ENCODE data around the gene DAZAP2.
"Not testable (repeated sequence)": the region's sequence is repeated elsewhere in the genome, so short reads cannot be mapped to it uniquely, and the experiment has no call there.

Gene DAZAP2

DNA sequence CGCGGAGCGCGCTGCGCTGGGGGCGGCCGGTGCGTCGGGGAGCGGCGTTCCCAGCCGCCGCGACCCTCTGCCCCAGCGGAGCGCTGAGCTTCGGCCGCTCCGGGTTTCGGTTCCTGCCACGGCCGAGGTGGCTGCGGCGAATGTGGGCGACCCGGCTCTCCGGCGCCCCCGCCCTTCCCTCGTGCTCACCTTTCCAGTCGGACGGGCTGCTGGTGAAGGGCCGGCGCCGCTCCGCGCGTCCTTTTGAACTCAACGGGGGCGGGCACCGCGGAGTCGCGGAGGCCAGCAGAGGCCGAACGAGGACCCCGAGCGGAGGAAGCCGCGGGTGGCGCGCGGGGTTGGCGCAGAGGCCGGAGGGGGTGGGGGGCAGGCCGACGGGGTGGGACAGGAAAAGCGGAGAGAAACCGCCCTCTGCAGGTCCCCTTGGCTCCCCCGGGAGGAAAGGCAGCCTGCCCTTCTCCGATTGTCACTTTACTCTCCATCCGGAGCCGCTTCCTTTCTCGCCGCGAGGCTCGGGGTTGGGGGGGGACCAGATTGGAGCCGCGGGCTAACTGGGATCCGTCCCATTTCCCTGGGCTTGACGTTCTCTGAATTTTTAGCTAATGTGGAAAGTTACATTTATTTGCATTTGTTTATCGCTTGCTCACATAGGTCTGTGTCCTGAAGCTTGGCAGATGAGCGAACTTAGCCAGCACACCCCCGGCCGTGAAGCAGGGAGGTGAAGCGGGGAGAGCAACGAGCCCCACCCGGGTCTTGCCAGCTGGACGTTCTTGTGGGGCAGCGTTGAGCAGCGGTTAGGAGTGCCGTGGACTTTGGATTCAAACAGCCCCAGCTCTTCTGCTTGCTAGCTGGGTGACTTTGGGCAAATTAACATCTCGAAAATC, 31.7 kb downstream of the DAZAP2 start, which contains the start of gene SMAGP:
TSS of gene SMAGP (minus strand) at position 349 of the 884 bp plus-strand sequence. CDS start 1,137 bp downstream, outside the sequence.
- H3K27me3 ChIP-seq (ENCODE audit: insufficient read depth, low read length, poor library complexity) = no peaks in the 10 kb centered on the region
- no CpG with 5 or more reads among the region's 83 CpGs for WGBS (ENCODE audit: extremely low coverage, insufficient coverage, low lambda C conversion rate)
- peak; percentile 90 for DNase-seq
- peak within 1 kb of the TSS; percentile 75 for H2BK120ac ChIP-seq (ENCODE audit: low read depth, low read length)
- H3K36me3 ChIP-seq (ENCODE audit: control insufficient read depth, insufficient read depth, low read length) = no peaks in the 10 kb centered on the region
- no peaks in the 10 kb centered on the region for H3K4me1 ChIP-seq (ENCODE audit: control insufficient read depth, low read depth, low read length)
- H2BK15ac ChIP-seq (replicated peaks; ENCODE audit: low read depth) = peak within 1 kb of the TSS; percentile 79
- no peak within 1 kb of the TSS for H3K23ac ChIP-seq (ENCODE audit: low read length)
- no peak within 1 kb of the TSS for H4K8ac ChIP-seq (ENCODE audit: low read depth, low read length)
- H2AK5ac ChIP-seq (ENCODE audit: low read length) = no peak within 1 kb of the TSS
- H3K4me3 ChIP-seq (ENCODE audit: low read length) = peak within 1 kb of the TSS; percentile 61
- H3K9ac ChIP-seq (ENCODE audit: low read length) = peak within 1 kb of the TSS; percentile 75
- H3K4me2 ChIP-seq (ENCODE audit: low read length) = peak within 1 kb of the TSS; percentile 92
- no peaks in the 10 kb centered on the region for H3K79me2 ChIP-seq (ENCODE audit: control insufficient read depth, insufficient read depth, low read length)
- peak within 1 kb of the TSS; percentile 67 for H3K27ac ChIP-seq (ENCODE audit: low read depth, low read length)
- peak within 1 kb of the TSS; percentile 95 for H3K18ac ChIP-seq (ENCODE audit: low read length)
- H3K4ac ChIP-seq (ENCODE audit: low read depth, low read length) = peak within 1 kb of the TSS; percentile 78
- no peaks in the 10 kb centered on the region for H3K79me1 ChIP-seq (ENCODE audit: low read length)
- no peak within 1 kb of the TSS for H2BK5ac ChIP-seq (ENCODE audit: low read length)
- peak within 1 kb of the TSS; percentile 88 for H3K56ac ChIP-seq (ENCODE audit: low read length)
- no peak within 1 kb of the TSS for H4K5ac ChIP-seq (ENCODE audit: low read length)

- DNase-seq = peak; percentile 17
- H3K4me1 ChIP-seq (ENCODE audit: control insufficient read depth, low read depth, low read length) = no peaks in the 10 kb centered on the region
- H2AK5ac ChIP-seq (ENCODE audit: low read length) = no peak overlapping the region
- no peak overlapping the region for H3K27ac ChIP-seq (ENCODE audit: low read depth, low read length)
- no peak overlapping the region for H3K23ac ChIP-seq (ENCODE audit: low read length)
- no peak overlapping the region for H2BK15ac ChIP-seq (replicated peaks; ENCODE audit: low read depth)
- H3K36me3 ChIP-seq (ENCODE audit: control insufficient read depth, insufficient read depth, low read length) = no peaks in the 10 kb centered on the region
- peak overlapping the region; percentile 75 for H3K9ac ChIP-seq (ENCODE audit: low read length)
- peak overlapping the region; percentile 95 for H3K18ac ChIP-seq (ENCODE audit: low read length)
- H2BK5ac ChIP-seq (ENCODE audit: low read length) = no peak overlapping the region
- H3K4me3 ChIP-seq (ENCODE audit: low read length) = no peak overlapping the region
- no peaks in the 10 kb centered on the region for H3K79me1 ChIP-seq (ENCODE audit: low read length)
- no peaks in the 10 kb centered on the region for H3K79me2 ChIP-seq (ENCODE audit: control insufficient read depth, insufficient read depth, low read length)
- no peak overlapping the region for H4K5ac ChIP-seq (ENCODE audit: low read length)
- H4K8ac ChIP-seq (ENCODE audit: low read depth, low read length) = no peak overlapping the region
- H3K4me2 ChIP-seq (ENCODE audit: low read length) = peak overlapping the region; percentile 92
- no CpG with 5 or more reads among the region's 9 CpGs for WGBS (ENCODE audit: extremely low coverage, insufficient coverage, low lambda C conversion rate)
- no peak overlapping the region for H2BK120ac ChIP-seq (ENCODE audit: low read depth, low read length)
- H3K56ac ChIP-seq (ENCODE audit: low read length) = peak overlapping the region; percentile 88
- H3K4ac ChIP-seq (ENCODE audit: low read depth, low read length) = no peak overlapping the region
- H3K27me3 ChIP-seq (ENCODE audit: insufficient read depth, low read length, poor library complexity) = no peaks in the 10 kb centered on the region
These were observed 32.4 kb downstream of the DAZAP2 start for GRCh38 chr12:51270951-51271518.

GRCh38 chr12:51272810-51273209, 34.2 kb downstream of the DAZAP2 start:
- not testable (repeated sequence) for H2BK15ac ChIP-seq (replicated peaks; ENCODE audit: low read depth); H3K9ac ChIP-seq (ENCODE audit: low read length); H2AK5ac ChIP-seq (ENCODE audit: low read length); H3K79me1 ChIP-seq (ENCODE audit: low read length); H3K79me2 ChIP-seq (ENCODE audit: control insufficient read depth, insufficient read depth, low read length); H2BK5ac ChIP-seq (ENCODE audit: low read length); H2BK120ac ChIP-seq (ENCODE audit: low read depth, low read length); H3K4me3 ChIP-seq (ENCODE audit: low read length); H3K4ac ChIP-seq (ENCODE audit: low read depth, low read length); H3K36me3 ChIP-seq (ENCODE audit: control insufficient read depth, insufficient read depth, low read length); DNase-seq; H4K5ac ChIP-seq (ENCODE audit: low read length); H3K23ac ChIP-seq (ENCODE audit: low read length); H3K18ac ChIP-seq (ENCODE audit: low read length); H3K27me3 ChIP-seq (ENCODE audit: insufficient read depth, low read length, poor library complexity); H3K4me1 ChIP-seq (ENCODE audit: control insufficient read depth, low read depth, low read length); H4K8ac ChIP-seq (ENCODE audit: low read depth, low read length); H3K56ac ChIP-seq (ENCODE audit: low read length); H3K27ac ChIP-seq (ENCODE audit: low read depth, low read length); H3K4me2 ChIP-seq (ENCODE audit: low read length)
- WGBS (ENCODE audit: extremely low coverage, insufficient coverage, low lambda C conversion rate) = no CpG with 5 or more reads among the region's 7 CpGs

- H2BK15ac ChIP-seq (replicated peaks; ENCODE audit: low read depth) = no peak overlapping the region
- H2BK120ac ChIP-seq (ENCODE audit: low read depth, low read length) = no peak overlapping the region
- H3K56ac ChIP-seq (ENCODE audit: low read length) = no peak overlapping the region
- peak; percentile 13 for DNase-seq
- no peak overlapping the region for H3K9ac ChIP-seq (ENCODE audit: low read length)
- no peak overlapping the region for H3K27ac ChIP-seq (ENCODE audit: low read depth, low read length)
- no peaks in the 10 kb centered on the region for H3K36me3 ChIP-seq (ENCODE audit: control insufficient read depth, insufficient read depth, low read length)
- H3K79me2 ChIP-seq (ENCODE audit: control insufficient read depth, insufficient read depth, low read length) = no peaks in the 10 kb centered on the region
- H3K4me3 ChIP-seq (ENCODE audit: low read length) = no peak overlapping the region
- no peak overlapping the region for H2AK5ac ChIP-seq (ENCODE audit: low read length)
- H4K5ac ChIP-seq (ENCODE audit: low read length) = no peak overlapping the region
- no peak overlapping the region for H2BK5ac ChIP-seq (ENCODE audit: low read length)
- H3K4me1 ChIP-seq (ENCODE audit: control insufficient read depth, low read depth, low read length) = no peaks in the 10 kb centered on the region
- H3K27me3 ChIP-seq (ENCODE audit: insufficient read depth, low read length, poor library complexity) = no peaks in the 10 kb centered on the region
- H4K8ac ChIP-seq (ENCODE audit: low read depth, low read length) = no peak overlapping the region
- no peaks in the 10 kb centered on the region for H3K79me1 ChIP-seq (ENCODE audit: low read length)
- WGBS (ENCODE audit: extremely low coverage, insufficient coverage, low lambda C conversion rate) = no CpG with 5 or more reads among the region's 1 CpG
- H3K23ac ChIP-seq (ENCODE audit: low read length) = no peak overlapping the region
- H3K4ac ChIP-seq (ENCODE audit: low read depth, low read length) = no peak overlapping the region
- no peak overlapping the region for H3K18ac ChIP-seq (ENCODE audit: low read length)
- H3K4me2 ChIP-seq (ENCODE audit: low read length) = no peak overlapping the region
These were observed 36.5 kb downstream of the DAZAP2 start for GRCh38 chr12:51275088-51275487.

- Histone ChIP-seq H3K4me3 (ENCODE audit: low read length) (no peak overlapping the region), H3K4ac (ENCODE audit: low read depth, low read length) (no peak overlapping the region), H3K4me2 (ENCODE audit: low read length) (no peak overlapping the region), H3K56ac (ENCODE audit: low read length) (no peak overlapping the region), H3K79me2 (ENCODE audit: control insufficient read depth, insufficient read depth, low read length) (no peaks in the 10 kb centered on the region), H3K18ac (ENCODE audit: low read length) (no peak overlapping the region), H3K27ac (ENCODE audit: low read depth, low read length) (no peak overlapping the region), H4K8ac (ENCODE audit: low read depth, low read length) (no peak overlapping the region), H4K5ac (ENCODE audit: low read length) (no peak overlapping the region), H3K23ac (ENCODE audit: low read length) (no peak overlapping the region), H3K79me1 (ENCODE audit: low read length) (no peaks in the 10 kb centered on the region), H3K36me3 (ENCODE audit: control insufficient read depth, insufficient read depth, low read length) (no peaks in the 10 kb centered on the region), H3K9ac (ENCODE audit: low read length) (no peak overlapping the region), H2BK5ac (ENCODE audit: low read length) (no peak overlapping the region), H2BK15ac (replicated peaks; ENCODE audit: low read depth) (no peak overlapping the region), H3K27me3 (ENCODE audit: insufficient read depth, low read length, poor library complexity) (no peaks in the 10 kb centered on the region), H2AK5ac (ENCODE audit: low read length) (no peak overlapping the region), H2BK120ac (ENCODE audit: low read depth, low read length) (no peak overlapping the region), H3K4me1 (ENCODE audit: control insufficient read depth, low read depth, low read length) (no peaks in the 10 kb centered on the region)
- no CpG with 5 or more reads among the region's 4 CpGs for WGBS (ENCODE audit: extremely low coverage, insufficient coverage, low lambda C conversion rate)
- no peak for DNase-seq
These were observed 42.7 kb downstream of the DAZAP2 start for GRCh38 chr12:51281202-51281924.
